Nephron progenitor cell (in vitro differentiated cells): Measurements from ENCODE around the gene POLR2L.
A peak's percentile ranks its signal among the peaks of the same experiment; 100 is the strongest.

Experiments used
- DNase-seq: peaks from one replicate; pipeline ENCODE4 v3.0.0; 2021
- H3K27ac Mint-ChIP-seq: 2 replicates; pipeline ENCODE4 v1.8.0; 2021; ENCODE audit warnings: mild to moderate bottlenecking, moderate library complexity, mixed read lengths
- H3K27me3 Mint-ChIP-seq: 2 replicates; pipeline ENCODE4 v1.8.0; 2021; ENCODE audit warnings: mild to moderate bottlenecking, low read depth, mixed read lengths; ENCODE audit not compliant: poor library complexity
- H3K36me3 Mint-ChIP-seq: 2 replicates; pipeline ENCODE4 v1.8.0; 2021; ENCODE audit warnings: low read depth, mixed read lengths
- H3K4me1 Mint-ChIP-seq: 2 replicates; pipeline ENCODE4 v1.8.0; 2021; ENCODE audit warnings: mixed read lengths
- H3K4me3 Mint-ChIP-seq: 2 replicates; pipeline ENCODE4 v1.8.0; 2021; ENCODE audit warnings: mild to moderate bottlenecking, moderate library complexity, mixed read lengths
- H3K9me3 Mint-ChIP-seq: 2 replicates; pipeline ENCODE4 v1.8.0; 2021; ENCODE audit warnings: mild to moderate bottlenecking, moderate library complexity, mixed read lengths
- CTCF ChIP-seq: fragments of 200-600 bp; sonication (generic); IDR thresholded peaks from 2 replicates; pipeline ENCODE4 v1.5.0; 2021; ENCODE audit warnings: antibody characterized with exemption

Gene POLR2L

GRCh38 chr11:792535-792821, 49.9 kb downstream of the POLR2L start:
- H3K27me3 Mint-ChIP-seq, result peaks cover 3% of the 10 kb centered on the region
- no peaks in the 10 kb centered on the region for H3K9me3 Mint-ChIP-seq
- no peak overlapping the region for H3K27ac Mint-ChIP-seq
- TF ChIP-seq CTCF, result no peak
- no peak overlapping the region for H3K4me3 Mint-ChIP-seq
- DNase-seq, result no peak
- H3K36me3 Mint-ChIP-seq, result no peaks in the 10 kb centered on the region
- H3K4me1 Mint-ChIP-seq, result peaks cover 20% of the 10 kb centered on the region

- Mint-ChIP-seq H3K4me1 (peaks cover 16% of the 10 kb centered on the region), H3K36me3 (no peaks in the 10 kb centered on the region), H3K27me3 (peaks cover 3% of the 10 kb centered on the region), H3K4me3 (no peak overlapping the region), H3K9me3 (no peaks in the 10 kb centered on the region), H3K27ac (no peak overlapping the region)
- TF ChIP-seq CTCF, result no peak
- DNase-seq, result no peak
These were observed 50.4 kb downstream of the POLR2L start for GRCh38 chr11:791658-792534.

GRCh38 chr11:790721-791564, 51.4 kb downstream of the POLR2L start:
- no peaks in the 10 kb centered on the region for H3K9me3 Mint-ChIP-seq
- H3K4me3 Mint-ChIP-seq, result no peak overlapping the region
- H3K4me1 Mint-ChIP-seq, result peaks cover 11% of the 10 kb centered on the region
- no peak for TF ChIP-seq CTCF
- no peak overlapping the region for H3K27ac Mint-ChIP-seq
- H3K36me3 Mint-ChIP-seq, result no peaks in the 10 kb centered on the region
- no peak for DNase-seq
- peaks cover 3% of the 10 kb centered on the region for H3K27me3 Mint-ChIP-seq

- Mint-ChIP-seq H3K27me3 (peaks cover 3% of the 10 kb centered on the region), H3K27ac (no peak within 1 kb of the TSS), H3K4me3 (no peak within 1 kb of the TSS), H3K9me3 (no peaks in the 10 kb centered on the region), H3K4me1 (peaks cover 12% of the 10 kb centered on the region), H3K36me3 (no peaks in the 10 kb centered on the region)
- peak; percentile 65 for DNase-seq
- TF ChIP-seq CTCF, result no peak
These were observed 52.4 kb downstream of the POLR2L start, which contains the start of gene CEND1 for GRCh38 chr11:789943-790342. TSS of gene CEND1 (minus strand) at chr11:790090. CDS start at chr11:788576, 1,514 bp downstream.
